WERI-Rb-1 (cell line): Measurements from ENCODE around the gene GPRC5D.

Experiments
- DNase-seq: peaks from one replicate; pipeline ENCODE4 v3.0.0-alpha.2; 2020
- H3K27ac ChIP-seq: fragments of 250-450 bp; sonication (Bioruptor Pico); 2 replicates; pipeline ENCODE4 v1.5.1; 2020; ENCODE audit warnings: mild to moderate bottlenecking, moderate library complexity
- H3K27me3 ChIP-seq: fragments of 250-450 bp; sonication (Bioruptor Pico); 2 replicates; pipeline ENCODE4 v1.5.1; 2021; ENCODE audit warnings: mild to moderate bottlenecking, low read depth, moderate library complexity; ENCODE audit not compliant: insufficient read depth, severe bottlenecking
- H3K36me3 ChIP-seq: fragments of 250-450 bp; sonication (Bioruptor Pico); 2 replicates; pipeline ENCODE4 v1.5.1; 2020; ENCODE audit warnings: mild to moderate bottlenecking, moderate library complexity
- H3K4me3 ChIP-seq: 2 replicates; pipeline ENCODE4 v1.5.1; 2011; ENCODE audit warnings: low read depth, mild to moderate bottlenecking, control low read depth, low read length
- H3K9me3 ChIP-seq: fragments of 250-450 bp; sonication (Bioruptor Pico); 2 replicates; pipeline ENCODE4 v1.5.1; 2021; ENCODE audit warnings: mild to moderate bottlenecking, moderate library complexity; ENCODE audit not compliant: severe bottlenecking
- CTCF ChIP-seq: IDR thresholded peaks from 2 replicates; pipeline ENCODE4 v1.5.1; 2011; ENCODE audit warnings: low read depth, mild to moderate bottlenecking, control low read depth, inconsistent platforms, low read length

The GPRC5D gene

GRCh38 chr12:12898911-12899511, 53.0 kb downstream of the GPRC5D start:
- TF ChIP-seq CTCF: no peak
- no peak overlapping the region for H3K4me3 ChIP-seq
- H3K36me3 ChIP-seq: no peaks in the 10 kb centered on the region
- H3K27me3 ChIP-seq: no peaks in the 10 kb centered on the region
- H3K9me3 ChIP-seq: no peaks in the 10 kb centered on the region
- H3K27ac ChIP-seq: no peak overlapping the region
- no peak for DNase-seq

GRCh38 chr12:12898136-12898717, 53.7 kb downstream of the GPRC5D start:
- no peaks in the 10 kb centered on the region for H3K27me3 ChIP-seq
- no peak overlapping the region for H3K27ac ChIP-seq

GRCh38 chr12:12897302-12897701, 54.7 kb downstream of the GPRC5D start:
- TF ChIP-seq CTCF: no peak
- Histone ChIP-seq H3K36me3 (no peaks in the 10 kb centered on the region), H3K27ac (no peak overlapping the region)

More at GRCh38 chr12:12898136-12898717, 53.7 kb downstream of the GPRC5D start:
- Histone ChIP-seq H3K36me3 (no peaks in the 10 kb centered on the region), H3K9me3 (no peaks in the 10 kb centered on the region), H3K4me3 (no peak overlapping the region)
- DNase-seq: no peak
- no peak for TF ChIP-seq CTCF

GRCh38 chr12:12896260-12896659, 55.7 kb downstream of the GPRC5D start:
- no peak overlapping the region for H3K27ac ChIP-seq
- no peaks in the 10 kb centered on the region for H3K27me3 ChIP-seq
- H3K9me3 ChIP-seq: no peaks in the 10 kb centered on the region
- no peak for TF ChIP-seq CTCF
- H3K4me3 ChIP-seq: no peak overlapping the region
- no peak for DNase-seq
- H3K36me3 ChIP-seq: no peaks in the 10 kb centered on the region

More at GRCh38 chr12:12897302-12897701, 54.7 kb downstream of the GPRC5D start:
- no peak for DNase-seq
- Histone ChIP-seq H3K9me3 (no peaks in the 10 kb centered on the region), H3K27me3 (no peaks in the 10 kb centered on the region), H3K4me3 (no peak overlapping the region)

GRCh38 chr12:12893438-12893837, 58.5 kb downstream of the GPRC5D start:
- no peak for DNase-seq
- Histone ChIP-seq H3K27me3 (no peaks in the 10 kb centered on the region), H3K36me3 (no peaks in the 10 kb centered on the region), H3K27ac (no peak overlapping the region), H3K9me3 (no peaks in the 10 kb centered on the region), H3K4me3 (no peak overlapping the region)
- TF ChIP-seq CTCF: no peak

GRCh38 chr12:12892681-12893141, 59.3 kb downstream of the GPRC5D start:
- no peak for DNase-seq
- Histone ChIP-seq H3K4me3 (no peak overlapping the region), H3K27ac (no peak overlapping the region), H3K36me3 (no peaks in the 10 kb centered on the region), H3K9me3 (no peaks in the 10 kb centered on the region), H3K27me3 (no peaks in the 10 kb centered on the region)
- TF ChIP-seq CTCF: no peak
